Measurements from ENCODE around the gene KCND3. TPM values are rescaled to one million over a fixed set of nuclear protein-coding genes. Genes with fewer than 3 reads are reported as not detected.

Gene KCND3
- total RNA-seq, 1 donor from 2014 or later, result 0.86 TPM

DNA sequence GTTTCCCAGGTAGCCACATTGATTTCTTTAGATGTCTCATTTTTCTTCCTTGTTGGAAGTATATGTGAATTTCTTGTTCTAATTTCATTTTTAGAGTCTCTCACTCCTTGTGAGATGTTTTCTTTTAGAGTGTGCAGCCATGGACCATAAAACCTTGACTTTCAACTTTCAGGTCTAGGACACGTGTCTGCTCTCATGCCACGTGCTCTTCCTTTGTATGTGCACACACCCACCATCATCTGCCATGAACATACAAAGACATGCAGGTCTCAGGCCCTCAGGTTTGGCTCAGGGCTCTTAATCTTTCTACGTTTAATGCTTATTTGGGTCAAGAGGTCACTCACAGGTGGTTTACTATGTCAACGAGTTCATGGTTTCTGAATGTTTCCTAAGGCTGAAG lies 163.2 kb downstream of the KCND3 start:
- TF ChIP-seq, protein P1, sequence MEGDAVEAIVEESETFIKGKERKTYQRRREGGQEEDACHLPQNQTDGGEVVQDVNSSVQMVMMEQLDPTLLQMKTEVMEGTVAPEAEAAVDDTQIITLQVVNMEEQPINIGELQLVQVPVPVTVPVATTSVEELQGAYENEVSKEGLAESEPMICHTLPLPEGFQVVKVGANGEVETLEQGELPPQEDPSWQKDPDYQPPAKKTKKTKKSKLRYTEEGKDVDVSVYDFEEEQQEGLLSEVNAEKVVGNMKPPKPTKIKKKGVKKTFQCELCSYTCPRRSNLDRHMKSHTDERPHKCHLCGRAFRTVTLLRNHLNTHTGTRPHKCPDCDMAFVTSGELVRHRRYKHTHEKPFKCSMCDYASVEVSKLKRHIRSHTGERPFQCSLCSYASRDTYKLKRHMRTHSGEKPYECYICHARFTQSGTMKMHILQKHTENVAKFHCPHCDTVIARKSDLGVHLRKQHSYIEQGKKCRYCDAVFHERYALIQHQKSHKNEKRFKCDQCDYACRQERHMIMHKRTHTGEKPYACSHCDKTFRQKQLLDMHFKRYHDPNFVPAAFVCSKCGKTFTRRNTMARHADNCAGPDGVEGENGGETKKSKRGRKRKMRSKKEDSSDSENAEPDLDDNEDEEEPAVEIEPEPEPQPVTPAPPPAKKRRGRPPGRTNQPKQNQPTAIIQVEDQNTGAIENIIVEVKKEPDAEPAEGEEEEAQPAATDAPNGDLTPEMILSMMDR (conservative IDR thresholded peaks at IDR 0.05), result no peak
- Mint-ChIP-seq H3K27ac (ENCODE audit: unreplicated experiment) (no peak overlapping the region), H3K4me1 (no peaks in the 10 kb centered on the region)

DNA sequence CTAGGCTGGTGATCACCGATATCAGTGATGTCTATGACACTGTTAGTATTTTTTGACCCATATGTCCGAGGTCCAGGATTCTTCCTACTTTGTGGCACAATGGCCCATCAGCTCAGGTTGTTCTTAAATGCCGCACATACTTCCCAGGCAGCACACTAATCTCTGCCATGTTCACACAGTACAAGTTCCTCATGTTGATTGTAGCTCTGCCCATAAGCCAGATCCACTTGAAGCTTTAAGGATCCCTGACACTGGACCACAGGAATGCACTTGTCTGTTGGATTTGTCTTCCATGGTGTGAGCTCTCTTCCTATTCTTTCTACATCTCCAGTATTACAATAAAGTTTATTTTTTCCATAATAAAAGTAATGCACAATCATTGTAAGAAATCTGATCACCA lies 164.3 kb downstream of the KCND3 start:
- Mint-ChIP-seq H3K27me3 (ENCODE audit: low read depth) (peaks cover 68% of the 10 kb centered on the region), H3K4me3 (no peak overlapping the region), H3K9me3 (no peaks in the 10 kb centered on the region), H3K27ac (ENCODE audit: unreplicated experiment) (no peak overlapping the region), H3K4me1 (no peaks in the 10 kb centered on the region), H3K36me3 (ENCODE audit: low read depth) (no peaks in the 10 kb centered on the region)
- no peak for DNase-seq (ENCODE audit: low read depth, low spot score)
- TF ChIP-seq, protein P1 (conservative IDR thresholded peaks at IDR 0.05), result no peak

More for the DNA sequence above, 163.2 kb downstream of the KCND3 start:
- no peaks in the 10 kb centered on the region for H3K9me3 Mint-ChIP-seq
- peaks cover 66% of the 10 kb centered on the region for H3K27me3 Mint-ChIP-seq (ENCODE audit: low read depth)
- no peaks in the 10 kb centered on the region for H3K36me3 Mint-ChIP-seq (ENCODE audit: low read depth)
- H3K4me3 Mint-ChIP-seq, result no peak overlapping the region
- no peak for DNase-seq (ENCODE audit: low read depth, low spot score)

DNA sequence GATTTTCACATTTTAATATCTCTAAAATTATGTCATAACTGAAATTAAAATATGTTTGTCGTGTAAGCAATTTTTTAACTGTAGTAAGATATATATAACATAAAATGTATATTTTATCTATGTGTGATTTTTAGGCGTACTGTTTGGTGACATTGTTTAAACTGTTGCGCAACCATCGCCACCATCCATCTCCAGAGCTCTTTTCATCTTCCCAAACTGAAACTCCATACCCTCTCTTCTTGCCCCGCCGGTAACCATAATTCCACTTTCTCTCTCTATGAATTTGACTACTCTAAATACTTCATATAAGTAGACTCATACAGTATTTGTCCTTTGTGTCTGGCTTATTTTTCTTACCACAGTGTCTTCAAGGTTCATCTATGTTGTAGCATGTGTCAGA lies 167.3 kb downstream of the KCND3 start:
- H3K4me3 Mint-ChIP-seq, result no peak overlapping the region
- H3K27me3 Mint-ChIP-seq (ENCODE audit: low read depth), result peaks cover 45% of the 10 kb centered on the region
- TF ChIP-seq, protein P1 (conservative IDR thresholded peaks at IDR 0.05), result no peak
- no peak for DNase-seq (ENCODE audit: low read depth, low spot score)
- H3K27ac Mint-ChIP-seq (ENCODE audit: unreplicated experiment), result no peak overlapping the region
- H3K36me3 Mint-ChIP-seq (ENCODE audit: low read depth), result no peaks in the 10 kb centered on the region
- no peaks in the 10 kb centered on the region for H3K4me1 Mint-ChIP-seq
- no peaks in the 10 kb centered on the region for H3K9me3 Mint-ChIP-seq

GRCh38 chr1:111821121-111821745 lies 168.2 kb downstream of the KCND3 start:
- Mint-ChIP-seq H3K27me3 (ENCODE audit: low read depth) (peaks cover 42% of the 10 kb centered on the region), H3K9me3 (no peaks in the 10 kb centered on the region), H3K4me1 (no peaks in the 10 kb centered on the region), H3K4me3 (no peak overlapping the region), H3K36me3 (ENCODE audit: low read depth) (no peaks in the 10 kb centered on the region), H3K27ac (ENCODE audit: unreplicated experiment) (no peak overlapping the region)
- no peak for DNase-seq (ENCODE audit: low read depth, low spot score)
- TF ChIP-seq, protein P1 (conservative IDR thresholded peaks at IDR 0.05), result no peak

GRCh38 chr1:111819566-111820263 lies 169.8 kb downstream of the KCND3 start:
- no peak for DNase-seq (ENCODE audit: low read depth, low spot score)
- no peaks in the 10 kb centered on the region for H3K36me3 Mint-ChIP-seq (ENCODE audit: low read depth)
- H3K9me3 Mint-ChIP-seq, result no peaks in the 10 kb centered on the region
- H3K4me3 Mint-ChIP-seq, result no peak overlapping the region
- no peak overlapping the region for H3K27ac Mint-ChIP-seq (ENCODE audit: unreplicated experiment)
- TF ChIP-seq, protein P1 (conservative IDR thresholded peaks at IDR 0.05), result no peak
- H3K4me1 Mint-ChIP-seq, result no peaks in the 10 kb centered on the region
- peaks cover 32% of the 10 kb centered on the region for H3K27me3 Mint-ChIP-seq (ENCODE audit: low read depth)
